Measurements from ENCODE around the gene SENP6. TPM values are rescaled to one million over a fixed set of nuclear protein-coding genes. Genes with fewer than 3 reads are reported as not detected.
"Not testable (repeated sequence)": the region's sequence is repeated elsewhere in the genome, so short reads cannot be mapped to it uniquely, and the experiment has no call there.

SENP6 gene
- total and polyA plus RNA-seq, 4 donors = 31.8 to 147 (median 101) TPM

DNA sequence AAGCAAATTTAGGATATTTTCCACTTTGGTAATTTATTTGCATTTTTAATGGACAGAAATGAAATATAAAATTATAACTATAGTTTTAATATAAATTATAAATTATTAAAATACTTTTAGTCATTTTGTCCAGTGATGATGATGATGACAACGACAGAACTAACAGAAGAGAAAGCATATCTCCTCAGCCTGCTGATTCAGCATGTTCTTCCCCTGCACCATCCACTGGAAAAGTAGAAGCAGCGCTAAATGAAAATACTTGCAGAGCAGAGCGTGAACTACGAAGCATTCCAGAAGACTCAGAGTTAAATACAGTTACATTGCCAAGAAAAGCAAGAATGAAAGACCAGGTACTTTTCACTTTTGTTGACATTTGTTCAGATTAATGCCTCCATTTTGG, 64.9 kb downstream of the SENP6 start:
- Histone ChIP-seq H3K36me3 (ENCODE audit: control insufficient read depth in 1 of 2, insufficient read depth in 2 of 2, low read length in 1 of 2) (peaks cover 0 to under 1% of the 10 kb centered on the region in 2 donors), H3K27ac (ENCODE audit: low read depth in 1 of 2, low read length in 2 of 2) (no peak overlapping the region), H3K27me3 (ENCODE audit: control insufficient read depth in 1 of 2, insufficient read depth in 2 of 2, low read length in 1 of 2) (no peaks in the 10 kb centered on the region), H3K4me1 (ENCODE audit: control insufficient read depth in 1 of 2, insufficient read depth in 2 of 2, low read length in 2 of 2) (no peaks in the 10 kb centered on the region), H3K4me3 (ENCODE audit: low read length in 2 of 2) (no peak overlapping the region), H3K9me3 (ENCODE audit: control insufficient read depth, low read length) (no peaks in the 10 kb centered on the region)
- WGBS, 2 donors = 56 to 73% methylated on average over 4 of the region's 4 CpGs
- intact Hi-C loops (cut with DNase I) = no loop called here
- no peak for DNase-seq
- ATAC-seq (ENCODE audit: low FRiP score) = no peak

DNA sequence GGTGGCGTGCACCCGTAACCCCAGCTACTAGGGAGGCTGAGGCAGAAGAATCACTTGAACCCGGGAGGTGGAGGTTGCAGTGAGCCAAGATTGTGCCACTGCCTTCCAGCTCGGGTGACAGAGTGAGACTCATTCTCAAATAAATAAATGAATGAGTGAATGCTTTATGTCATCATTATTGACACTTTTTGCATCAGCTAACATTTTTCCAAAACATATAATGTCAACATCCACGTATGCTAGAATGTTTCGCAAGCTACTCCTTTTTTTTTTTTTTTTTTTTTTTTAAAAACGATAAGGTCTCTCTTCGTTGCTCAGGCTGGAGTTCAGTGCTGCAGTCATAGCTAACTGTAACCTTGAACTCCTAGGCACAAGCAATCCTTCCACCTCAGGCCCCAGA, 72.2 kb downstream of the SENP6 start:
- no peak overlapping the region for H3K4me3 ChIP-seq (ENCODE audit: low read length in 2 of 2)
- DNase-seq = no peak
- H3K27ac ChIP-seq (ENCODE audit: low read depth in 1 of 2, low read length in 2 of 2) = no peak overlapping the region
- intact Hi-C loops (cut with DNase I) = no loop called here
- H3K4me1 ChIP-seq (ENCODE audit: control insufficient read depth in 1 of 2, insufficient read depth in 2 of 2, low read length in 2 of 2) = no peaks in the 10 kb centered on the region
- H3K27me3 ChIP-seq (ENCODE audit: control insufficient read depth in 1 of 2, insufficient read depth in 2 of 2, low read length in 1 of 2) = no peaks in the 10 kb centered on the region
- no peak for ATAC-seq (ENCODE audit: low FRiP score)
- peaks cover 0 to 3% of the 10 kb centered on the region in 2 donors for H3K36me3 ChIP-seq (ENCODE audit: control insufficient read depth in 1 of 2, insufficient read depth in 2 of 2, low read length in 1 of 2)
- H3K9me3 ChIP-seq (ENCODE audit: control insufficient read depth, low read length) = no peaks in the 10 kb centered on the region
- WGBS, 2 donors = 82 to 83% methylated on average over 8 of the region's 8 CpGs

DNA sequence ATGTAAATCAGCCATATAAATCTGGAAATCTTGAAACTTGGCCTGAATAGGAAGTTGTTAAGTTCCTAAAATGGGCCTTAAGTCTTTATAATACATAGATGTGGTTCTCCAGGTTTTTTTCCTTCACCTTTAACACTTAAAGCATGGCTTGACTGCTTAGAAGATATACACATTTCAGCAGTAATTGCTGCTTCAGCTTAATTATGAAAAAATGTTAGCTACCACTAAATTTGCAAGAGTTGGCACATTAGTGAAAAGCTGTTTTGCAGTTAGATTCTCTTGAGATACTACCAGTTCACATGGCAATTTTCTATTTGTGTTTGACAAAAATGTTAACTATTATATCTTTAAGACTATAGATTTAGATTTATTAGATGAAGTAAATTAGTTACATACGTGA, 74.7 kb downstream of the SENP6 start:
- no peaks in the 10 kb centered on the region for H3K4me1 ChIP-seq (ENCODE audit: control insufficient read depth in 1 of 2, insufficient read depth in 2 of 2, low read length in 2 of 2)
- no peaks in the 10 kb centered on the region for H3K27me3 ChIP-seq (ENCODE audit: control insufficient read depth in 1 of 2, insufficient read depth in 2 of 2, low read length in 1 of 2)
- H3K36me3 ChIP-seq (ENCODE audit: control insufficient read depth in 1 of 2, insufficient read depth in 2 of 2, low read length in 1 of 2) = peaks cover 4 to 8% of the 10 kb centered on the region in 2 donors
- H3K4me3 ChIP-seq (ENCODE audit: low read length in 2 of 2) = no peak overlapping the region
- H3K27ac ChIP-seq (ENCODE audit: low read depth in 1 of 2, low read length in 2 of 2) = no peak overlapping the region
- no peak for DNase-seq
- intact Hi-C loops (cut with DNase I) = no loop called here
- 89 to 97% methylated on average over 1 of the region's 1 CpG for WGBS, 2 donors
- peaks cover under 1% of the 10 kb centered on the region for H3K9me3 ChIP-seq (ENCODE audit: control insufficient read depth, low read length)
- ATAC-seq (ENCODE audit: low FRiP score) = no peak

DNA sequence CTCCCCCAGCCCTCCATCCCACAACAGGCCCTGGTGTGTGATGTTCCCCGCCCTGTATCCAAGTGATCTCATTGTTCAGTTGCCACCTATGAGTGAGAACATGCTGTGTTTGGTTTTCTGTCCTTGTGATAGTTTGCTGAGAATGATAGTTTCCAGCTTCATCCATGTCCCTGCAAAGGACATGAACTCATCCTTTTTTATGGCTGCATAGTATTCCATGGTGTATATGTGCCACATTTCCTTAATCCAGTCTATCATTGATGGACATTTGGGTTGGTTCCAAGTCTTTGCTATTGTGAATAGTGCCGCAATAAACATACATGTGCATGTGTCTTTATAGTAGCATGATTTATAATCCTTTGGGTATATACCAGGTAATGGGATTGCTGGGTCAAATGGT, 80.9 kb downstream of the SENP6 start:
- H3K27me3 ChIP-seq (ENCODE audit: control insufficient read depth in 1 of 2, insufficient read depth in 2 of 2, low read length in 1 of 2); H3K27ac ChIP-seq (ENCODE audit: low read depth in 1 of 2, low read length in 2 of 2); DNase-seq; H3K9me3 ChIP-seq (ENCODE audit: control insufficient read depth, low read length); intact Hi-C loops (cut with DNase I); H3K36me3 ChIP-seq (ENCODE audit: control insufficient read depth in 1 of 2, insufficient read depth in 2 of 2, low read length in 1 of 2); H3K4me1 ChIP-seq (ENCODE audit: control insufficient read depth in 1 of 2, insufficient read depth in 2 of 2, low read length in 2 of 2); H3K4me3 ChIP-seq (ENCODE audit: low read length in 2 of 2); ATAC-seq (ENCODE audit: low FRiP score): not testable (repeated sequence)
- 94 to 97% methylated on average over 1 to 2 of the region's 2 CpGs for WGBS, 2 donors

DNA sequence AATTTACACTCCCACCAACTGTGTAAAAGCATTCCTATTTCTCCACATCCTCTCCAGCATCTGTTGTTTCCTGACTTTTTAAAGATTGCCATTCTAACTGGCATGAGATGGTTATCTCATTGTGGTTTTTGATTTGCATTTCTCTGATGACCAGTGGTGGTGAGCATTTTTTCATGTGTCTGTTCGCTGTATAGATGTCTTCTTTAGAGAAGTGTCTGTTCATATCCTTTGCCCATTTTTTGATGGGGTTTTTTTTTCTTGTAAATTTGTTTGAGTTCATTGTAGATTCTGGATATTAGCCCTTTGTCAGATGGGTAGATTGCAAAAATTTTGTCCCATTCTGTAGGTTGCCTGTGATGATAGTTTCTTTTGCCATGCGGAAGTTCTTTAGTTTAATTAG, 81.3 kb downstream of the SENP6 start:
- H3K27me3 ChIP-seq (ENCODE audit: control insufficient read depth in 1 of 2, insufficient read depth in 2 of 2, low read length in 1 of 2); H3K4me3 ChIP-seq (ENCODE audit: low read length in 2 of 2); H3K4me1 ChIP-seq (ENCODE audit: control insufficient read depth in 1 of 2, insufficient read depth in 2 of 2, low read length in 2 of 2); H3K27ac ChIP-seq (ENCODE audit: low read depth in 1 of 2, low read length in 2 of 2); ATAC-seq (ENCODE audit: low FRiP score); DNase-seq; H3K9me3 ChIP-seq (ENCODE audit: control insufficient read depth, low read length); H3K36me3 ChIP-seq (ENCODE audit: control insufficient read depth in 1 of 2, insufficient read depth in 2 of 2, low read length in 1 of 2); intact Hi-C loops (cut with DNase I): not testable (repeated sequence)
- WGBS, 2 donors = 99% methylated on average over 2 of the region's 2 CpGs

DNA sequence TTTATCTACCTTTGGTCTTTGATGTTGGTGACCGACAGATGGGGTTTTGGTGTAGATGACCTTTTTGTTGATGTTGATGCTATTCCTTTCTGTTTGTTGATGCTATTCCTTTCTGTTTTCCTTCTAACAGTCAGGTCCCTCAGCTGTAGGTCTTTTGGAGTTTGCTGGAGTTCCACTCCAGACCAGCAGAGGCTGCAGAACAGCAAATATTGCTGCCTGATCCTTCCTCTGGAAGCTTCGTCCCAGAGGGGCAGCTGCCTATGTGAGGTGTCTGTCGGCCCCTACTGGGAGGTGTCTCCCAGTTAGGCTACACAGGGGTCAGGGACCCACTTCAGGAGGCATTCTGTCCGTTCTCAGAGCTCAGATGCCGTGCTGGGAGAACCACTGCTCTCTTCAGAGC, 85.9 kb downstream of the SENP6 start:
- ATAC-seq (ENCODE audit: low FRiP score); H3K9me3 ChIP-seq (ENCODE audit: control insufficient read depth, low read length); DNase-seq; intact Hi-C loops (cut with DNase I); H3K27ac ChIP-seq (ENCODE audit: low read depth in 1 of 2, low read length in 2 of 2); H3K4me1 ChIP-seq (ENCODE audit: control insufficient read depth in 1 of 2, insufficient read depth in 2 of 2, low read length in 2 of 2); H3K4me3 ChIP-seq (ENCODE audit: low read length in 2 of 2); H3K27me3 ChIP-seq (ENCODE audit: control insufficient read depth in 1 of 2, insufficient read depth in 2 of 2, low read length in 1 of 2); H3K36me3 ChIP-seq (ENCODE audit: control insufficient read depth in 1 of 2, insufficient read depth in 2 of 2, low read length in 1 of 2): not testable (repeated sequence)
- 89 to 92% methylated on average over 5 of the region's 5 CpGs for WGBS, 2 donors

DNA sequence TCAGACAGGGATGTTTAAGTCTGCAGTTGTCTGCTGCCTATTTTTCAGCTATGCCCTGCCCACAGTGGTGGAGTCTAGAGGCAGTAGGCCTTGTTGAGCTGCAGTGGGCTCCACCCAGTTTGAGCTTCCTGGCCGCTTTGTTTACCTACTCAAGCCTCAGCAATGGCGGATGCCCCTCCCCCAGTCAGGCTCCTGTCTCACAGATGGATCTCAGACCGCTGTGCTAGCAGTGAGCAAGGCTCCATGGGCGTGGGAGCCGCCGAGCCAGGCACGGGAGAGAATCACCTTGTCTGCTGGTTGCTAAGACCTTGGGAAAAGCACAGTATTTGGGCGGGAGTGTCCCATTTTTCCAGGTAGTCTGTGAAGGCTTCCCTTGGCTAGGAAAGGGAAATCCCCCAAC, 86.3 kb downstream of the SENP6 start:
- H3K4me1 ChIP-seq (ENCODE audit: control insufficient read depth in 1 of 2, insufficient read depth in 2 of 2, low read length in 2 of 2); H3K4me3 ChIP-seq (ENCODE audit: low read length in 2 of 2); intact Hi-C loops (cut with DNase I); H3K9me3 ChIP-seq (ENCODE audit: control insufficient read depth, low read length); H3K36me3 ChIP-seq (ENCODE audit: control insufficient read depth in 1 of 2, insufficient read depth in 2 of 2, low read length in 1 of 2); DNase-seq; ATAC-seq (ENCODE audit: low FRiP score); H3K27ac ChIP-seq (ENCODE audit: low read depth in 1 of 2, low read length in 2 of 2); H3K27me3 ChIP-seq (ENCODE audit: control insufficient read depth in 1 of 2, insufficient read depth in 2 of 2, low read length in 1 of 2): not testable (repeated sequence)
- WGBS, 2 donors = 93 to 95% methylated on average over 8 of the region's 8 CpGs

DNA sequence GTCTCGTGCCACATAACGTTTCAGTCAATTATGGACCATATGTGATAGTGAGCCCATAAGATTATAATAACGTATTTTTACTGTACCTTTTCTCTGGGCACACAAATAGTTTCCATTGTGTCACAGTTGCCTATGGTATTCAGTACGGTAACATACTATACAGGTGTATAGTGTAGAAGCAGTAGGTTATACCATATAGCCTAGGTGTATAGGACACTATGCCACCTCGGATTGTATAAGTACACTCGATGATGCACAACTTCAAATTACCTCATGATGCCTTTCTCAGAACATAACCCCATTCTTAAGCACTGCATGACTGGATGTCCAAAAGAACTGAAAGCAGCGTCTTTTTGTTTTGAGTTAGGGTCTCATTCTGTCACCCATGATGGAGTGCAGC, 87.9 kb downstream of the SENP6 start:
- Histone ChIP-seq H3K9me3 (ENCODE audit: control insufficient read depth, low read length) (no peaks in the 10 kb centered on the region), H3K36me3 (ENCODE audit: control insufficient read depth in 1 of 2, insufficient read depth in 2 of 2, low read length in 1 of 2) (peaks cover 0 to 4% of the 10 kb centered on the region in 2 donors)

DNA sequence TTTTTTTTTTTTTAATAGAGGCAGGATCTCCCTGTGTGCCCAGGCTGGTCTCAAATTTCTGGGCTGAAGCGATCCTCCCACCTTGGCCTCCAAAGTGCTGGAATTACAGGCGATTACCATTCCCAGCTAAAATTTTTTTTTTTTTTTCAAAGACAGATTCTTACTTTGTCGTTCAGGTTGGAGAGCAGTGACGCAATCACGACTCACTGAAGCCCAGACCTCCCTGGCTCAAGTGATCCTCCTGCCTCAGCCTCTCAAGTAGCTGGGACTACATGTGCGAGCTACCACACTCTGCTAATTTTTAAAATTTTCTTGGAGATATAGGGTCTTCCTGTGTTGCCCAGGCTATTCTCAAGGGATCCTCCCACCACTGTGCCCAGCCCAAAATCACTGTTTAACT, 89.3 kb downstream of the SENP6 start:
- no peaks in the 10 kb centered on the region for H3K9me3 ChIP-seq (ENCODE audit: control insufficient read depth, low read length)
- H3K27ac ChIP-seq (ENCODE audit: low read depth in 1 of 2, low read length in 2 of 2) = no peak overlapping the region
- WGBS, 2 donors = 95 to 96% methylated on average over 6 of the region's 6 CpGs
- H3K36me3 ChIP-seq (ENCODE audit: control insufficient read depth in 1 of 2, insufficient read depth in 2 of 2, low read length in 1 of 2) = peaks cover 0 to 4% of the 10 kb centered on the region in 2 donors
- DNase-seq (no peak), ATAC-seq (ENCODE audit: low FRiP score) (no peak)
- H3K4me3 ChIP-seq (ENCODE audit: low read length in 2 of 2) = no peak overlapping the region
- H3K27me3 ChIP-seq (ENCODE audit: control insufficient read depth in 1 of 2, insufficient read depth in 2 of 2, low read length in 1 of 2) = no peaks in the 10 kb centered on the region
- intact Hi-C loops (cut with DNase I) = no loop called here
- no peaks in the 10 kb centered on the region for H3K4me1 ChIP-seq (ENCODE audit: control insufficient read depth in 1 of 2, insufficient read depth in 2 of 2, low read length in 2 of 2)

More for the DNA sequence above, 87.9 kb downstream of the SENP6 start:
- no peaks in the 10 kb centered on the region for H3K4me1 ChIP-seq (ENCODE audit: control insufficient read depth in 1 of 2, insufficient read depth in 2 of 2, low read length in 2 of 2)
- ATAC-seq (ENCODE audit: low FRiP score) (no peak), DNase-seq (no peak)
- no peak overlapping the region for H3K27ac ChIP-seq (ENCODE audit: low read depth in 1 of 2, low read length in 2 of 2)
- WGBS, 2 donors = 90 to 92% methylated on average over 7 of the region's 7 CpGs
- intact Hi-C loops (cut with DNase I) = no loop called here
- no peaks in the 10 kb centered on the region for H3K27me3 ChIP-seq (ENCODE audit: control insufficient read depth in 1 of 2, insufficient read depth in 2 of 2, low read length in 1 of 2)
- no peak overlapping the region for H3K4me3 ChIP-seq (ENCODE audit: low read length in 2 of 2)

Measured in aorta (tissue), 5 donors.